NCI-H2081 treated with DMSO at 0.1 percent for 48 hours (cell line): ENCODE data around the gene SIGLEC1.

ENCODE experiments used
- DNase-seq: peaks from one replicate; lab custom pipeline; 2025; lab: John Stamatoyannopoulos, UW

The SIGLEC1 gene

DNA sequence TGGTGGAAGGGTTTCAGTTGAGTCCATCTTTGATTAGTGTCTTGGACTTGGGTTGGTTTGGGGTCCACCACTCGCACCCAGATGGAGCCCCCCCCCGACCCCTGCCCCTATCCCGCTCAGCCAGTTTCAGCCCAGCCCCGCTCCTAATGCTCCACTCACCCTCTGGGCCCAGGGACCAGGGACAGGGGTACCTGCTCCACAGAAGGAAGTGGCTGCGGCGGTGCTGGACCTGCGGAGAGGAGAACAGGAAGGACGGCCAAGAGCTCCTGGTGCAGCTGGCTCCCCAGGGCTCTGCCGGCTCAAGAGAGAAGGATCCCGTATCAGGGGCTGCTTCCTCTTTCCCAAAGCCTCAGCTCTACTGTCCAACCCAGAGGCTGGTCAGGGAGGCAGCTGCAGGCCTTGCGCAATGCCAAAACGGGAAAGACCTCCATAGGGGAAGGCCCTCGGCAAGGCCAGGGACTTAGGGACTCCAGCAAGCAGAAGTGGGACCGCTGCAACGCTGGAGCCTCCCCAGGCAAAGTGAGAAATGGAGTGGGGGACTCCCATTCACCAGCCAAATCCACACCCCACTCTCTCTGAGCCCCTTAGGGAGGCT is at the start of gene SIGLEC1:
TSS of gene SIGLEC1 (minus strand) at position 322 of the 595 bp plus-strand sequence. CDS start 5,472 bp downstream, outside the sequence.
- no peak for DNase-seq

DNA sequence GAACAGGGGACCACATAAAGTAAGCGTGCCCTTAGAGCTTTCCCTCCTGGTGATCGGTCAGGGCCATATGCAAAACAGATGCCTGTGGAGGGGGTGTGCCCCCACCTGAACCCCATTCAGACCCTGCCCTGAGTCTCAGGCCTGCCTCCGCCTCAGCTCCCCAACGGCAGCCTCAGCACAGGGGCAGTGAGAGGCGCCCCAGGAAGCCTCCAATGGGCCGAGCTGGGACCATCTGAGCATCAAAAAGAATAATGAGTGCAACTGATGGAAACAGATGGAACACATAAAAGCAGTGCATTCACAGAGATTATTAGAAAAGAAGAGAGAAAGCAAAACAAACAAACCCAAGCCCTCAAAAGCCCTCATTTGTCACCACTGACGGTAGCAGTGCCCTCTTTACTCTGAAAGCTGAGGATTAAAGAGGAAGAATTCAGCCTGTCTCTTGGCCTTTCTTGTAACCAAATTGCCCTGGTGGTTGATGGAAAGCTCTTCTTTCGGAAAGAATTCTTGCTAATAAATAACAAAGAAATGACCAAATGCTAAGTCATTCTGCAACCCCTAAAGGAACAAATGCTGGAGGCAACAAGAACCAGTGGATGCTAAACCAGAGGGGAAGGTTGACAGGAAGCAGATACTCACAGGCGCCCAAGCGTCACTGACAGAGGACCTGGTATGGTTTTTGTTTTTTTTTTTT is 48.4 kb upstream of the SIGLEC1 start:
- DNase-seq: no peak

GRCh38 chr20:3759884-3760283 is 47.5 kb upstream of the SIGLEC1 start:
- no peak for DNase-seq

GRCh38 chr20:3759316-3759823 is 47.0 kb upstream of the SIGLEC1 start:
- DNase-seq: no peak

DNA sequence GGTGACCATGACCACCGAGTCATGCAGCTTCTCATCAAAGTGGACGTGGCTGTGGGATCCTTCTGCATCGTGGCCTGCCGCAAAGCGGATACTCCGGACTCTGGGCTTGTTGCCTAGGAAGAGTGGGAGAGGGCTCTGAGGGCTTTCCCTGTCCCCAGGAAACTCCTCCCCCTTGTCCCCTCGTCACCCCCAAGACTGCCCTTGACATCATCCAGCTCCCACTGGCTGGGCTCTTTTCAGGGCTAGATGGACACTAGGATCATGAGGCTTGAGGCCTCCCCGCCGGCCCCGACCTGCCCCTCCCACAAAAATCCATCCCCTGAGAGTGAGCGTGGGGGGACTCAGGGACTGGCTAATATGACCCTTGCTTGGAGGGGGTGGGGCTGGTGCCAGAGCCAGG is 46.2 kb upstream of the SIGLEC1 start:
- DNase-seq: no peak

DNA sequence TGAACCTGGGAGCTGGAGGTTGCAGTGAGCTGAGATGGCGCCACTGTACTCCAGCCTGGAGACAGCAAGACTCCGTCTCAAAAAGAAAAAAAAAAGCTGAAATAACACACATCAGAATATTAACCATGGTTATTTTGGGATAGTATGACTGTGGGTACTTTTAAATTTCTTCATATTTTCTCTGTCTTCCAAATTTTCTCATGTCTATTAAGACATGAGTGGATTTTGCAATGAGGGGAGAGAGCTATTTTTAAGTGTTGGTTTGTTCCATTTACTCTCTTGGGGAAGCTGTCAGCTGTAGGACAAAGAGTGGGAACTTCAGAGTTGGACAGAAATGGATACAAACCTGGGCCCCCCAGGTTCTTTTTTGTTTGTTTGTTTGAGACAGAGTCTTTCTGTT is 44.9 kb upstream of the SIGLEC1 start:
- DNase-seq: no peak

DNA sequence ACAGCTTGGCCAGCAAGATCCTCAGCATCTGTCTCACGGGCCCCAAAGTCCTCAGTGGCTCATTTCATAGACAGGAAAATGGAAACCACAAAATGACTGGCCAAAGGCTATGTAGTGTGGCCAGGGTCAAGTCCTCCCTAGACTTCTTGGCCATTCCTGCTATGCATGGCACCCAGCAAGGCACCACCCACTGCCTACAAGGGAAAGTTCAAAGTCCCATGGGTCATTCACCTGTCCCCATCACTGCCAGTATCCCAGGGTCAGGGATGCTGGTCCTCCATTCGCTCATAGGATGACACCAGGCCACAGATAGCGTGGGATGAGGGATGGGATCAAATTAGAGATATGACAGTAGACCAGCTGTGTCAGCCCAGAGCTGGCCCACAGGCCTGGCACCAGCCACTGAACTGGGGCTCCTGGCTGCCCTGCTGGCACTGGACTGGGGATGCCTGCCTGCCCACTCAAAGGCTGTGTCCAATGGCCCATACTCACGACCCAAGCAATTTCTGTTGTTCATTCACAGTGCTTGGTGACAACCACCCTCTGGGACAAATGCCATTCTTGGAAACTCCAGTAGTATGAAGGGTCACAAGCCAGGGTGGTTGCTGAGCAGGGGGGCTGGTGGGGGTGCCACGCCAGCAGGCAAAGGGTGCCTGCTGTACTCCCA is 43.5 kb upstream of the SIGLEC1 start:
- DNase-seq: no peak

GRCh38 chr20:3755269-3755668 is 42.9 kb upstream of the SIGLEC1 start:
- no peak for DNase-seq

DNA sequence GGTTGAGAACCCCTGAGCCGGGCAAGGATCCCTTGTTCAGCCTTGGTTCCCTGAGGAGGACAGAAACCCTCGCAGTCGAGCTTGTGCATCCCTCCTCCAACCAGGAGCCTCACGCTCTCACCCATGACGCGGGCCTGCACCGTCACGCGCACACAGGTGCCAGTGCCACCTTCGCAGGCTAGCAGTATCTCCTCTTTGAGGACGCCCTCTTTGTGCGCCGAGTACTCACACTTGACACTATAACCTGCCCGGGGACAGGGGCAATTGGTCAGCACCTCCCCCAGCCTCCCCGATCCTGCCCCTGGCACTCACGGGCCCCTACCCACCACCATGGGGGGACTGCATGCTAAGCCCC is 41.9 kb upstream of the SIGLEC1 start:
- DNase-seq: no peak

- DNase-seq: no peak
Observed at GRCh38 chr20:3753501-3754275, 41.3 kb upstream of the SIGLEC1 start.

DNA sequence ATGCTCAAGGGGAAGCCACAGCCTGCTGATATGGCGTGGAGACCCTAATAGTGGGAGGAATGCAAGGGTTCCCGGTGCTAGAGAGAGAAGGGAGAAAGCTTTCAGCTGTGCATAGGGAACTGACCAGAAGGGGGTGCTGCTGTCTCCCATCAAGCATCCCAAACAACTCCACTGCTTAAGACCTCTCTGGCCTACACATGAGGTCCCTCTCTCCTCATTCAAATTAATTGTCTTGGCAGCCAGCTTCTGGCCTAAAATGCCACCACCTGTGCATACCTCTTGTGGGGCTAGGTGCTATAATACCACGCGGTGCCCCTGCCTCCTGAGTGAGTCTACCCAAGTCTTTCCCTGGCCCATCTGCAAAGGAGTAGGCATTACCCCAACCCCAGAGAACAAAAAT is 40.7 kb upstream of the SIGLEC1 start:
- DNase-seq: no peak

- DNase-seq: no peak
Observed at GRCh38 chr20:3752386-3752759, 40.0 kb upstream of the SIGLEC1 start.

- DNase-seq: no peak
Observed at GRCh38 chr20:3751675-3752385, 39.4 kb upstream of the SIGLEC1 start.

DNA sequence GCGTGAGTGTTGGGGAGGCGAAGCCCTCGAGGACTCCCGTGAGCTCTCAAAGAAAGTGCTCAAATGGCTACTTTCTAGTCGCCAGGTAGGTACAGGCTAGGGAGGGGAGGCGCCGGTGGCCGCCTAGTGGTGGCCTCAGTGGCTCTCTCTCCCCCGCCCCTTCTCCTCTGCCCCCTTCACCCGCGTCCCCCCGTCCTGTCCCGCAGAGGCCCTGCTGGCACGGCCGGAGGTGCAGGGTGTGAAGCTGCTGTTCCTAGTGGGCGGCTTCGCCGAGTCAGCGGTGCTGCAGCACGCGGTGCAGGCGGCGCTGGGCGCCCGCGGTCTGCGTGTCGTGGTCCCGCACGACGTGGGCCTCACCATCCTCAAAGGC is 38.9 kb upstream of the SIGLEC1 start:
- no peak for DNase-seq

DNA sequence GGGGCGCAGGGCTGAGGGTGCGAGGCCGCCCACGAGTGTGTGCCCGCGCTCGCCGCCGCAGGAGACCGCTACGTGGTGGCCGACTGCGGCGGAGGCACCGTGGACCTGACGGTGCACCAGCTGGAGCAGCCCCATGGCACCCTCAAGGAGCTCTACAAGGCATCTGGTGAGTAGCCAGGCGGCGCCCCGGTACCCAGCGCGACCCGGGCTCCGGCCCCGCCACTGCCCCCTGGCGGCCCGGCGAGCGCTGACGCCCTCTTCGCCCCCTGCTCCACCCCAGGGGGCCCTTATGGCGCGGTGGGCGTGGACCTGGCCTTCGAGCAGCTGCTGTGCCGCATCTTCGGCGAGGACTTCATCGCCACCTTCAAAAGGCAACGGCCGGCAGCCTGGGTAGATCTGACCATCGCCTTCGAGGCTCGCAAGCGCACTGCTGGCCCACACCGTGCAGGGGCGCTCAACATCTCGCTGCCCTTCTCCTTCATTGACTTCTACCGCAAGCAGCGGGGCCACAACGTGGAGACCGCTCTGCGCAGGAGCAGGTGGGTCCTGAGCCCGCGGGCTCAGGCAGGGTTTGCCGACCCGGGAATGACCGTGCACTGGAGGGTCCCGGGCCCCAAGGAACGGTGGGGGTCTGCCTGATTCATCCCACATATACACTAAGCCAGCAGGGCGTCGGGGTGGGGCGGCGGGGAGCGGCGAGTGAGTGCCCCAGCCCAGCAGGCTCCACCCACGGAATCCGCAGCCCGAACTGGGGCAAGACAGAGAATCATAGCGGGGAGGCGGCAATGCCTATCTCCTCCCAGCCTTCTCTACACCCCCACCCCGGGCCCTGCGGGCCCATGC is 37.5 kb upstream of the SIGLEC1 start:
- no peak for DNase-seq

- DNase-seq: no peak
Observed at GRCh38 chr20:3749087-3749688, 36.8 kb upstream of the SIGLEC1 start.

DNA sequence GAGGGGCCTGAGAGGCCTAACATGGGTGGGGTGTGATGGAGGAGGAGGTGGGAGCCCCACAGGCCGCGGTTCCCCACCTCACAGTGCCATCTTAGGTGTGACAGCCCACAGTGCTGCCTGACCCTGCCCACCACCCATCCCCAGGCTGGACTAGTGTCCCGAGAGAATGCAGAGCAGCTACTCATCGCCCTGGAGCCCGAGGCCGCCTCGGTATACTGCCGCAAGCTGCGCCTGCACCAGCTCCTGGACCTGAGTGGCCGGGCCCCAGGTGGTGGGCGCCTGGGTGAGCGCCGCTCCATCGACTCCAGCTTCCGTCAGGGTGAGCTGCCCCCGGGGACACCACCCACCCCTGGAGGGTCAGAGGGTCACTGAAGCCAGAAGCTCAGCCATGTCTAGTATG is 35.7 kb upstream of the SIGLEC1 start:
- DNase-seq: no peak

GRCh38 chr20:3747471-3747870 is 35.1 kb upstream of the SIGLEC1 start:
- no peak for DNase-seq

DNA sequence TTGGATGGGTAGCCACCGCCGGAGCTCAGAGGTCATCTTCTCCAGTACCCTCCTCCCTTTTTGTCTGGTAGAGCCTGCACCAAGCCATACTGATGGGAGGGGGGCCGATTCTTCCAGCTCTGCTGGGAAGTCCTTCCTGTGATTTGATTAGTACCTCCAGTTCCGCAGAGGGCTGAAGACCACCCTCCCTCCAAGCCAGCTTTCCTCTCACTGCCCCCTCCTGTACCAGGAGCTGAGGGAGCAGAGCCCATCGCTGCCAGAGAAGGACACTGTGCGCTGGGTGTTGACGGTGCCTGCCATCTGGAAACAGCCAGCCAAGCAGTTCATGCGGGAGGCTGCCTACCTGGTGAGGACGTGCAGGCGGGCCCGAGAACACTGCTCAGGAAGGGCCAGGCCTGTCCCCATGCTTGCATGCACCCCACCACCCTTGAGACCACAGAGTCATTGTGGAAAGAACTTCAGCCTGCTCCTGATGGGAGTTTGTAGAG is 33.3 kb upstream of the SIGLEC1 start:
- DNase-seq: no peak
